ENCODE results near the gene MCEE.
"Not testable (repeated sequence)": the region's sequence is repeated elsewhere in the genome, so short reads cannot be mapped to it uniquely, and the experiment has no call there.

MCEE gene

DNA sequence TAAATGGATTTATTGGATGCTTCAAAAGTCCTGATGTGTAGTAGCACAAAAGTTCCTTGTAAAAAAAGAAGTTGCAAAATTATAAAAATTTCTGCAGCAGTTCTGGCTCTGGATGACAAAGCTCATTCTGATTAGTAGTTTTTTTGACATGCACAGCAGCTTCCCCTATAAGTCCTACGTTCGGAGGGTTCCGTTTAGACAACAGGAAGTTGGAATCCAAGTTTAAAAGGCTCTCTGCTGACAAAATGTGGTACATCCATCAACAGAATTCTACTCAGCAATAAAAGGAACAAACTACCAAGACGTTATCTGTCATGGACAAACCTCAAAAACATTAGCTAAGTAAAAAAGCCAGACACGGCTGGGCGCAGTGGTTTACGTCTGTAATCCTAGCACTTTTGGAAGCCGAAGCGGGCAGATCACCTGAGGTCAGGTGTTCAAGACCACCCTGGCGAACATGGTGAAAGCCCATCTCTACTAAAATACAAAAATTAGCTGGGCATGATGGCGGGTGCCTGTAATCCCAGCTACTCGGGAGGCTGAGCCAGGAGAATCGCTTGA lies 46.2 kb downstream of the MCEE start:
- not testable (repeated sequence) for H3K4me3 ChIP-seq; H3K9me3 ChIP-seq (replicated peaks in 1 of 11); H3K27me3 ChIP-seq
- Histone ChIP-seq H3K4me2 (peak overlapping the region in 5 of 11 experiments; percentile 13 to 89 (median 65); a peak in 8 of 22 replicates), H3K4me1 (peaks cover 0 to 53% (median 0%) of the 10 kb centered on the region in 10 experiments; a peak in 9 of 20 replicates), H3K36me3 (peaks cover 3 to 28% (median 19%) of the 10 kb centered on the region in 11 experiments; a peak in 21 of 22 replicates), H4K20me1 (peaks cover 0 to 41% (median 0%) of the 10 kb centered on the region in 11 experiments; a peak in 7 of 22 replicates), H3K27ac (peak overlapping the region in 5 of 11 experiments; percentile 22 to 73 (median 62); a peak in 8 of 22 replicates), H3K9ac (peak overlapping the region in 3 of 11 experiments; percentile 34 to 49 (median 45); a peak in 2 of 22 replicates)

DNA sequence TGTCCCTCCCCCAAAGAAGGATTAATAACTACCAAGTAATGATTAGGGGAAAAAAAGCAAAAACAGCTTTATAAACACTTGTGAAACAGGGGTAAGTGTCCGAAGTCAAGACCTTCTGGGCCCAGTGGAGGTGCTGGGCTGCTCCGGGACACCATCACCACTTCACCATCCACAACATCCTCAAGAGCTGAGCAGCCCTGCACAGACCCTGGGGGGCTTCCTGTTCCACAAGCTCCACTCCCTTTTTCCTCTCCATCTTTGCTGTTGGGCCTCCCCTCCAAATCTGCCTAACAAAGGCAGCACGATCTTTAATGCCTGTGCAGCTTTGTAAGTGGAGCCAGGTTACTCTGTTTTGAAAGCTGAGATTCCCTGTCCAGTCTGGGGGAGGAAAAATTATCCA lies 46.7 kb downstream of the MCEE start:
- not testable (repeated sequence) for H3K9me3 ChIP-seq (replicated peaks in 1 of 11); H3K27me3 ChIP-seq; H3K9ac ChIP-seq; H3K4me3 ChIP-seq
- peaks cover 0 to 47% (median 0%) of the 10 kb centered on the region in 11 experiments; a peak in 7 of 22 replicates for H4K20me1 ChIP-seq
- H3K4me2 ChIP-seq, result peak overlapping the region in 4 of 11 experiments; percentile 1 to 79 (median 70); a peak in 5 of 22 replicates
- peaks cover 8 to 34% (median 24%) of the 10 kb centered on the region in 11 experiments for H3K36me3 ChIP-seq
- H3K4me1 ChIP-seq, result peaks cover 0 to 58% (median 0%) of the 10 kb centered on the region in 10 experiments; a peak in 9 of 20 replicates
- peak overlapping the region in 2 of 11 experiments; percentile 12 to 47; a peak in 3 of 22 replicates for H3K27ac ChIP-seq

DNA sequence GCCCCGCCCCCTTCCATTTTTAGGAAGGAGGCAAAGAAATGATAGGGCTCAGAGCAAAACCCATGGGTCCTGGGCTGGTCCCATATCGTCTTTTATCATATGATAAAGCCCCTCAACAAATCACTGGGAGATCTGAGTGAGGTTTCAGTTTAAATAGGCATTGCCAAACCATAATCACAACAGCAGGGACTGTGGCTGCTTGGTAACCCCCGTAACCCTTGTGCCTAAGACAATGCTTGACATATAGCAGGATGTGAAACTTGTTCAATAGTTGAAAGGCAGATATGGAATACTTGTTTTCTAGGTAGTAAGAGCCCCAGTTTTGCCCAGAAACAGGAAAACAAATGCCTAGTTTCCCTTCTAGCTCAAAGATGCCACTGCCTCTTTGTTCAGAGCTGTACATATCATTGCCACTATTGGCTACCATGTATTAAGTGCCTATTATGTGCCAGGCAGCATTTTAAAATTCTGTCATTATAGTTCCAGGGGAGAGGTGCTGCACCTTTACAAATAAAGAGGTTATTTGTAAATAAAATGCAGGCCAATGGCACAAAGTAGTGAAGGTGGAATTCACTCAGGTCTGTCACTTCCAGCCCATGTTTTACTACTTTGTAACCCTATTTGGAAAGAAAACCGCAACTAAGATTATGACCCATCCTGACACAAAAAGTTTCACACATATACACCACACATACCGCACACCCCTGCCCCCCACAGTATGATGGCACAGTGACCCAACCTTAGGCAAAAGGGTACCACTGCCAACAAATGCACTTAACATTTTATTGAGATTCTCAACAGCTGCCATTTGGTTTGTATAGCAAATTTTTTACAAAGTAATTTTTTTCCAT lies 47.4 kb downstream of the MCEE start:
- H4K20me1 ChIP-seq, result peaks cover 0 to 54% (median 0%) of the 10 kb centered on the region in 11 experiments; a peak in 8 of 22 replicates

DNA sequence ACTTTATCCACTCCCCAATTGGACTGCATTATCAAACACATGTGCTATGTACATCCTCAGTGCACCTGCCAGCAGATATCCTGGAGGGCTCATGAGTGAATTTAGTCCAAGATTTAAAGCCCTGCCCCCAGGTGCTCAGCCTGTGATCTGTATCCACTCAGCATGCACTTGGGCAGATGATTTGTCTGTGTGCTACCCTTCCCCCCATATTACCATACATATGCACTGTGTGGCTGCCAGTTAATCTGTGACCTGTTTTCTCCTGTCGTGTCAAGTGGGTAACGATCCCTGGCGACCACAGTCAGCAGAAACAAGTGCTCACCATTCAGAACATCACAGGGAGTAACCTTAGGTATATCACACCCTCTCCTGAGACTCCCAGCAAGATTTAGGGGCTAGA lies 51.4 kb downstream of the MCEE start:
- H4K20me1 ChIP-seq, result peaks cover 0 to 94% (median 0%) of the 10 kb centered on the region in 11 experiments; a peak in 9 of 22 replicates
- H3K4me1 ChIP-seq, result peaks cover 0 to 94% (median 16%) of the 10 kb centered on the region in 10 experiments; a peak in 13 of 20 replicates
- H3K4me3 ChIP-seq, result no peak overlapping the region
- no peaks in the 10 kb centered on the region for H3K27me3 ChIP-seq
- no peaks in the 10 kb centered on the region for H3K9me3 ChIP-seq (replicated peaks in 1 of 11)
- H3K9ac ChIP-seq, result peak overlapping the region in 1 of 11 experiments; percentile 34; a peak in 1 of 22 replicates
- peak overlapping the region in 1 of 11 experiments; percentile 7; a peak in 1 of 22 replicates for H3K4me2 ChIP-seq
- H3K27ac ChIP-seq, result no peak overlapping the region
- peaks cover 54 to 80% (median 71%) of the 10 kb centered on the region in 11 experiments for H3K36me3 ChIP-seq
- TF ChIP-seq Cebpa-rat (IDR thresholded peaks at IDR 0.05), result no peak

More for the DNA sequence above, 47.4 kb downstream of the MCEE start:
- Histone ChIP-seq H3K4me3 (no peak overlapping the region), H3K27ac (peak overlapping the region in 3 of 11 experiments; percentile 12 to 47 (median 44); a peak in 4 of 22 replicates), H3K27me3 (no peaks in the 10 kb centered on the region), H3K36me3 (peaks cover 14 to 40% (median 31%) of the 10 kb centered on the region in 11 experiments), H3K4me1 (peaks cover 0 to 65% (median 0%) of the 10 kb centered on the region in 10 experiments; a peak in 9 of 20 replicates), H3K9me3 (replicated peaks in 1 of 11) (no peaks in the 10 kb centered on the region), H3K4me2 (peak overlapping the region in 4 of 11 experiments; percentile 1 to 79 (median 70); a peak in 7 of 22 replicates), H3K9ac (peak overlapping the region in 2 of 11 experiments; percentile 48 to 56; a peak in 2 of 22 replicates)
- TF ChIP-seq Cebpa-rat (IDR thresholded peaks at IDR 0.05), result no peak

DNA sequence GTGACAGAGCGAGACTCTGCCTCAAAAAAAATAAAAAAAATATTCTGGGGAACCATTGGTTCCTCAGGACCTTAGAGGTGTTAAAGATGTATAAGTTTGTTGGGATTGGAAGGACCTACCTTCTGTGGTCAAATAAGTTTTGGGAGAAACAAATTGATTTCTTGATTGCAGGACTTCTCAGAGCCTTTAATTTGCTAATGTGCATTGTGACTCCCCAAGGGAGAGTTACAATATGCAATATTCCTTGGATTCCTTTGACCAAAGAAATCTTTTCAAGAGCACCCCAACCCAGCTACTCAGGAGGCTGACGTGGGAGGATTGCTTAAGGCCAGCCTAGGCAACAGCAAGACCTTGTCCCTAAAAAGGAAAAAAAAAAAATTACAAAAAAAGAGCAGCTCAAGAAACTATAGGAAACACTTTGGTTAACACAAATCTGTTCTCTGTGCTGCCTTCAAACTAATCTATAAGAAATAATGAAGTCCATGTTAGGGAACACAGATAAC lies 55.1 kb downstream of the MCEE start:
- Histone ChIP-seq H3K36me3 (peaks cover 63 to 92% (median 75%) of the 10 kb centered on the region in 11 experiments), H3K4me3 (peak overlapping the region in 1 of 10 experiments; percentile 24; a peak in 1 of 20 replicates), H4K20me1 (peaks cover 0 to 75% (median 9%) of the 10 kb centered on the region in 11 experiments; a peak in 11 of 22 replicates), H3K27ac (peak overlapping the region in 2 of 11 experiments; percentile 29 to 39; a peak in 1 of 22 replicates), H3K4me2 (peak overlapping the region in 3 of 11 experiments; percentile 97 to 100 (median 98); a peak in 5 of 22 replicates), H3K4me1 (peaks cover 31 to 77% (median 48%) of the 10 kb centered on the region in 10 experiments), H3K9ac (peak overlapping the region in 2 of 11 experiments; percentile 67; a peak in 5 of 22 replicates), H3K9me3 (replicated peaks in 1 of 11) (no peaks in the 10 kb centered on the region), H3K27me3 (no peaks in the 10 kb centered on the region)
- TF ChIP-seq Cebpa-rat (IDR thresholded peaks at IDR 0.05), result no peak

DNA sequence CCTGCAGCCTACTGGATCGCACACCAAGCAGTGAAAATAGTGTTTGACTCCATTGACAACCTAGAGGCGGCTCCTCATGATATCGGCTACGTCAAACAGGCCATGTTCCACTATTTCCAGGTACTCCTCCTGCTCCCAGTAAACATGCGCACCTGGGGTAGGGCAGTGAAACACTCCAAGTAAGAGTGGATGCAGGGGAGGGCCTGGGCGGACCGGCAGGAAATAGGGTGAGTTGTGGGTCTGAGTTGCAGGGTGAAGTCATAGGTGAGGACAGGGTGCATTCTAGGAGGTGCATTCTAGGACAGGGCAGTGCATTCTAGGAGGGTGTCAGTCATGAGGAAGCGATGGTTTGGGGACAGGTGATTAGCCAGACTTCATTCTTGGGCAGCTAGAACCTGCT lies 56.6 kb downstream of the MCEE start:
- H3K9me3 ChIP-seq (replicated peaks in 1 of 11), result no peaks in the 10 kb centered on the region
- peak overlapping the region in 5 of 11 experiments; percentile 4 to 37 (median 29); a peak in 3 of 22 replicates for H3K27ac ChIP-seq
- peak overlapping the region in 2 of 11 experiments; percentile 67; a peak in 4 of 22 replicates for H3K9ac ChIP-seq
- no peak for TF ChIP-seq Cebpa-rat (IDR thresholded peaks at IDR 0.05)
- peaks cover 56 to 87% (median 60%) of the 10 kb centered on the region in 11 experiments for H3K36me3 ChIP-seq
- peak overlapping the region in 3 of 11 experiments; percentile 97 to 100 (median 98); a peak in 6 of 22 replicates for H3K4me2 ChIP-seq
- H3K27me3 ChIP-seq, result no peaks in the 10 kb centered on the region
- peak overlapping the region in 2 of 10 experiments; percentile 24 to 36; a peak in 4 of 20 replicates for H3K4me3 ChIP-seq
- peaks cover 43 to 79% (median 58%) of the 10 kb centered on the region in 10 experiments for H3K4me1 ChIP-seq
- H4K20me1 ChIP-seq, result peaks cover 0 to 60% (median 23%) of the 10 kb centered on the region in 11 experiments; a peak in 13 of 22 replicates

DNA sequence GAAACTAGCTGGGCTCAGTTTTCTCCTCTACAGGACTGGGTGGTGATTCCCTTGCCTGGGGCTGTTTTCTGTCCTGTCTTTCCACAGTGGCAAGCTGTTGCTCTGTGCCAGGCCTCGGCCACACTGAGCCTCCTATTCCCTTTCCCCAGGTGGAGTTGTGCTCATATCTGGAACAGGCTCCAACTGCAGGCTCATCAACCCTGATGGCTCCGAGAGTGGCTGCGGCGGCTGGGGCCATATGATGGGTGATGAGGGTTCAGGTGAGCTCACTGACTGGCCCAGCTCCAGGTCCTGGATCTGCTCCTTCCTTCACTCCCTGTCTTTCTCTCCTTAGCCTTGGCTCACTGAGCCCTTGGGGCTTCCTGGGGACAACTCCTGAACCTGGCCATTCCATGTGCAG lies 57.5 kb downstream of the MCEE start:
- Histone ChIP-seq H3K36me3 (peaks cover 46 to 77% (median 50%) of the 10 kb centered on the region in 11 experiments), H3K27ac (peak overlapping the region; percentile 34 to 100 (median 95)), H3K27me3 (no peaks in the 10 kb centered on the region), H3K4me1 (peaks cover 47 to 84% (median 57%) of the 10 kb centered on the region in 10 experiments), H3K4me2 (peak overlapping the region; percentile 90 to 100 (median 98)), H3K9ac (peak overlapping the region; percentile 30 to 95 (median 81); a peak in 21 of 22 replicates), H3K4me3 (peak overlapping the region in 9 of 10 experiments; percentile 1 to 98 (median 48); a peak in 15 of 20 replicates), H3K9me3 (replicated peaks in 1 of 11) (no peaks in the 10 kb centered on the region), H4K20me1 (peaks cover 0 to 51% (median 23%) of the 10 kb centered on the region in 11 experiments; a peak in 13 of 22 replicates)
- no peak for TF ChIP-seq Cebpa-rat (IDR thresholded peaks at IDR 0.05)

All from BLaER1 treated with 17β-estradiol and CSF1 and Interleukin-3, amounts not matched to agents 10 nM and 100 nM (cell line).